HG03571 (cell line): ENCODE data around the gene INSL6.
"Not testable (repeated sequence)": the region's sequence is repeated elsewhere in the genome, so short reads cannot be mapped to it uniquely, and the experiment has no call there.

Experiments
- ATAC-seq: cut with Tn5 transposase; IDR thresholded peaks from one replicate; pipeline ENCODE4 v1.9.1; 2021; ENCODE audit not compliant: unreplicated experiment

Gene INSL6, protein sequence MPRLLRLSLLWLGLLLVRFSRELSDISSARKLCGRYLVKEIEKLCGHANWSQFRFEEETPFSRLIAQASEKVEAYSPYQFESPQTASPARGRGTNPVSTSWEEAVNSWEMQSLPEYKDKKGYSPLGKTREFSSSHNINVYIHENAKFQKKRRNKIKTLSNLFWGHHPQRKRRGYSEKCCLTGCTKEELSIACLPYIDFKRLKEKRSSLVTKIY

DNA sequence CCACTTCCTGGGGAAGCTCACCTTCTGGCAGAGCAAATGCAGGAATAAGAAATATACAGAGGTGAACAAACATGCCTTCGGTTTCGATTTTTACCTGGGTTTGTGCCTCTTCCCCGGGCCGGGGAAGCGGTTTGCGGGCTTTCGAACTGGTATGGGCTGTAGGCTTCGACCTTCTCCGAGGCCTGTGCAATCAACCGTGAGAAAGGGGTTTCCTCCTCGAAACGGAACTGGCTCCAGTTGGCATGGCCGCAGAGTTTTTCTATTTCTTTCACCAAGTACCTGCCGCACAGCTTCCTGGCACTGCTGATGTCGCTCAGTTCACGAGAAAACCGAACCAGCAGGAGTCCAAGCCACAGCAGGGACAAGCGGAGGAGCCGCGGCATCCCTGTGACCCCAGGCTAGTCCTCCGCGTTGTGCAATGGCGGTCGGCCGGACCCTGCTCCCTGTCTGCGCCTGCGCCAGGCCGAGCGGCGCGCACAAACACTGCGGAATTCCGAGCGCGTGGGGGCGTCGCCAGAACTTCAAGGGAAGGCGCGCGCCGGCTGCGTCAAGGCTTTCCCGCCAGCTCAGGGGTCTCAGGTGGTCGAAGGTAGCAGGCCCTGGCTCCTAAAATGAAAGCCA lies at the start of gene INSL6:
Gene INSL6 (minus strand): TSS at position 420 of the 621 bp plus-strand sequence. CDS start 37 bp downstream, at position 383.
- no peak for ATAC-seq

DNA sequence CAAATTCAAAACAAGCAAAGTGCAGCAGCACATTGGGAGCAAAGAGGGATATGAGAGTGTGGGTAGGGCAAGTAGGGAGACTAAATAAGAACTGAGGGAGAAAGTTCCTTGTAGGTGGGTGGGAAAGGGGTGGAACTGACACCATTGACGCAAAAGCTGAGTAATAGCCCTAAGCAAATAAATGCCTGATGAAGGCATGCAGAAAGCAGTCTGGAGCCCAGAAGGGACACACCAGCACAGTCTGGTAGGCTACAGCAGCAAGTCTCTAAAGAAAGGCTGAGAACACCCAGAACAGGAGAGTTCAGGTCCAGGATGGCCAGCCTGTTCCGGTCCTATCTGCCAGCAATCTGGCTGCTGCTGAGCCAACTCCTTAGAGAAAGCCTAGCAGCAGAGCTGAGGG lies 45.8 kb upstream of the INSL6 start, which contains the start of gene INSL4:
Gene INSL4 (plus strand): TSS at position 208 of the 400 bp plus-strand sequence. CDS start 105 bp downstream, at position 313.
- ATAC-seq: no peak

DNA sequence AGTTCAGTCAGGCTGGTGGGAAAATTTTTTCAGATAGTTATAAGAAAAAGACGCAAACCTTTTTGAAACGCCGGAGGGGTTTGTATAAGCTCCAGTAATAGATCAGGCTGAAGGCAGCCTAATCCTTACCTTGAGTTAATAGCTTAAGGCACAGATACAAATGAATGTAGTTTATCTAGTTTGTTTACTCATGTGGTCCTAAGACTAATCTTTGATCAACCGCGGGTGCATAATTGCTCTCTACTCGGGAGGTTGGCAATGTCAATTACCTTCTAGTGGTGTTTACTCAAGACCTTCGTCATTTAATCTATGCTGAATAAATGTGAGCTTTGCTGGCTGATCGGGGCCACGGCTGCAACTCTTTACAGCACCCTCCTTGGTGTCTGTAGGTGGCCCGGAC lies 45.1 kb upstream of the INSL6 start:
- ATAC-seq: no peak

DNA sequence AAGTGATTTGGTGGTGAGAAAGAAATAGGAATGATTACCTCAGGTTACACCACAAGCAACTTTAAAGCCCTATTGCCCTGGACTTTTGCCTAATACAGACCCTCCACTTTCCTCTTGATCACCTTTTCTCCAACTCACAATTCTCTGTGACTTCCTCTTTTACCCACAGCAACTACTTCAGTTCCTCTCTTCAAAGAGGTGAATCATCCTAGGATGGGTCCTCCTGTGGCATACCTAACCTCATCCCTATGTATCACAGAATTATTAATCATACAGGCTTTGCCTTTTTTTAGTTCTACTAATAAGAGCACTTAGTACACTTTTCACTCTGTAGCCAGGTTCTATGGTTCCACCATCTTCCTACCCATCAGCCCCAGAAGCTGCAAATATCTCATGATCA lies 19.6 kb upstream of the INSL6 start:
- no peak for ATAC-seq

DNA sequence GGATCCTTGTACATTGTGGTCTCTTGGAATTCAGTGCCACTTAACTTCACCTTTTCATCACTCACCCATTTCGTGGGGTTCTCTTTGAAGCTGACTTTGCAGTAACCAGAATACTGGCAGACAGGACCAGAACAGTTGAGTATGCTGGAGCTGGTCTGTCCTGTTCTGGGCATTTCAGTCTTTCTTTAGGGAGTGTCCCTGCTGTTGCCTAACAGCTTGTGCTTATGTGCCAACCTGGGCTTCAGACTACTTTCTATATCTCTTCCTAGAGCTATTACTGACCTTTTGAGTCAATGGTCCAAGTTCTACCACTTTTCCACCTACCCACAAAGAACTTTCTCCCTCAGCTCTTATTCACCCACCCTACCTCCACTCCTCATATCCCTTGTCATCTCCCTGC lies 10.0 kb upstream of the INSL6 start:
- no peak for ATAC-seq

DNA sequence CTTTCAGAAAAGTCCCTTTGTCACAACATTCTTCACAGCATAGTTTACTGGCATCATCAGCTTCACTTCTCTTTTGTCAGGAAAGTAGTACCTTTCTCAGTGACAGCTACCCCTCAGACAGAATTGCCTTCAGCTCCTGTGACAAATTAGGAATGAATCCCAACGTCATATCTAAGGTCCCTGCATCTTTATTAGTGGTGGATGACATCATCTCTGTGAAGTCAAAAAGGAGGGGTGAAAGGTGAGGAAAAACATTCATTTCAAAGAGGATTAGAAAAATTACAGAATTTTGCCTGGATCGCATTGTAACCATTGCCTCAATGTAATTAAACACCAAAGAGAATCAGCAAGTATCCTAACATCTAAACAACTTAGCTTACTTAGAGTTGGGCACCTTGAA lies 7.9 kb upstream of the INSL6 start:
- ATAC-seq: no peak

DNA sequence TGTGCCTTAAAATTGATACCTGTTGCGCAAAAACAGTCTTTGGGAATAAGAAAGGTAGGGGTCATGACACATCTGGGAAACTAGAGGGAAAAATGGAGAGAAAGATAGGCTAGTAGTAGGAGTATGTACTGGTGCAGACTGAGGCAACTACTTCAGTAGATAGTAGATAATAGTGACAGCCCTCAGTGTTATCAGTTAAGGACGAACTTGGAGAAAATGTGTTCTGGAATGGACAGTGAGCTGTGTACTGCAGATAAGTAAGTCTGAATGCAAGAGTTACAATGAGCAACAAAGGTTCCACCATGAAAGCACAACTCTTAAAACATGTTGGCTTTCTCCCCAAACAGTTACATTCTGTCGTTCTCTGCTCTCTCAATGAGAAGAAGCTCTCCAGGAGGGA lies 6.5 kb upstream of the INSL6 start:
- ATAC-seq: no peak

DNA sequence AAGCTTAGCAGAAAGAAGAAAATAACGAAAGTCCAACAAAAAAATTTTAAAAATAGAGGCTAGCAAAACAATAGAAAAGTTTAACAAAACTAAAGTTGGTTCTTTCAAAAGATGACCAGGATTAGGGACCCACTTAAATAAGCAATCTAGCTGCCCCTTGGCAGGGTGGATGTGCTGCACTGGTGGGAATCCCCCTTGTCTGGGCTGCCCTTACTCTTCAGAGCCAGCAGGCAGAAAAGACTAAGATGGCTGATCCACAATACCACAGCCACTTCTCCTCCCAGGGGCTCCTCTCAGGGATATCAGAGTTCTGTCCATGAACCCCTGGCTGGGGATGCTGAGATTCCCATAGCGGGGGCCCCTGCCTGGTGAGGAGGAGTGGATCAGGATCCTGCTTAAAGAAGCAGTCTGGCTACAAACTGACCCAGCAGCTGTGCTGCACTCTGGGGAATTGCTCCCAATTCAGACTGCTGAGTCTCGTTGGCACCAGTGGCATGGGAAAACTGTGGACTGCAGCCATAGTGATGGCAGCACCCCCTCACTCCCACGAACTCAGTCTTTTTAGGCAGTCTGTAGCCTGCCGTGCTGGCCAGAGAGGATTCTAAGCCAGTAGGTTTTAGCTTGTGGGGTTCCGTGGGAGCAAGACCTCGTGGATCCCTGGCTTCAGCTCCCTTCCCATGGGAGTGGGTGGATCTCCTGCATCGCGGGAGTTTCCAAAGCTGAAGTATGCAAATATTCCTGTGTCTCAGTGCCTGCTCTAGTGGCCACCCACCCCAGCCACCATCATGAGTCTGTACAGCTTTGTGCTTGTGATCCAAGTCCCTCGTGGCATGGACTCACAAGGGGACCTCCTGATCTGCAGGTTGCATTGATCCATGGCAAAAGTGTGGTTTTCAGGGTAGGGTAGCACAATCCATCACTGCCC lies 2.9 kb upstream of the INSL6 start:
- ATAC-seq: no peak

DNA sequence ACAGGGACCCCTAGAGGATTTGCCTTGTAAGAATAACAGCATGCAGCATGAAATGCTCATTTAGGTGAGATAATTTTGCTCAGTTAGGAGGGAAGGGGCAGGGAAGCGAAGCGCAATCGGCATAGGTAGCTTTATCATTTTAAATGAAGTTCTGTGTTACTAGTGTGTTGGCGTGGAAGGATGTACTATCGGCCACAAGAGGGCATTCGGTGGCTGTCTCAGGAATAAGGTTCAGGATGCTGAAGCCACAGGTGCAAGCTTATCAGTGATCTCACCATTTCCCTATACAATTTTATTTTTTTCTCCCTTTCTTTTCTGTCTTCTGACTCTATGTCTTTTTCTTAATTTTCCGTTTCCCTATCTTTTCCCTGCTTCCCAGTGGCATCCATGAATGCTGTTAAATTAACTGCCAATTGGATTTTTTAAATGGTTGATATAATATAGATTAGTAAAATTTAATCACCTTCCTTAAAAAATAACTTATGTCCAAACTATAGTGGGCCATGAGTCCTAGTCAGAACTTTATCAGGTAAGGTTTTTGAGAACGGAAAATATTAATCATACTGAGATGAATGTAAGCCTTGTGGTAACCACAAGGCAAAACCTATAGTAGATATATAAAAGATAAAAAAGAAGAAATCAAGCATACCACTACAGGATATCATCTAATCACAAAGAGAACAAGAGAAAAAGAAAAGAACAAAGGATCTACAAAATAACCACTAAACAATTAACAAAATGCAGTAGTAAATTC lies 1.2 kb upstream of the INSL6 start:
- no peak for ATAC-seq

DNA sequence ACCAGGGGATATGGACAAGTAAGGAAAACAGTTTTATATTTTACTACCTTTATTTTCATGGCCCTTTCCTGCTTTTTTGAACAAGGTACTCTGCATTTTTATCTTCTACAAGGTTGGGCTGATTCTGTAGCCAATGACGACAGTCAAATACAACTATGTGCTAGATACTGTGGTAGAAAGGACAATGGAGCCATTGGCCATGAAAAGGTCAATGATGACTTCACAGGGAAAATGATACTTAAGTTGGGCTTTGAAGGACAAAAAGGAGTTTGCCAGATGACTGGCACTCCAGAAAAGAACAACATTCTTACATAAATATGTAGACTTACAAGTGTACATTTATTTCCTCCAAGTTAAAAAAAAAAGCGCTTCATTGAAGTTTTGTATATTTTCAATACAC lies 663 bp downstream of the INSL6 start:
- ATAC-seq: no peak

DNA sequence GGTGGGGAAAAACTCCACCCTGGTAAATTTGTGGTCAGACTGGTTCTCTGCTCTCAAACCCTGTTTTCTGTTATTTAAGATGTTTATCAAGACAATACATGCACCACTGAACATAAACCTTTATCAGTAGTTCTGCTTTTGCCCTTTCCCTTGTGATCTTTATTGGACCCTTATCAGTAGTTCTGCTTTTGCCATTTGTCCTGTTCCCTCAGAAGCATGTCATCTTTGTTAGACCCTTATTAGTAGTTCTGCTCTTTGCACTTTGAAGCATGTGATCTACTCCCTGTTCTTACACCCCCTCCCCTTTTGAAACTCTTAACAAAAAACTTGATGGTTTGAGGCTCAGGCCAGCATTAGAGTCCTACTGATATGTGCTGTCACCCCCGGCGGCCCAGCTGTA lies 4.8 kb downstream of the INSL6 start:
- ATAC-seq: not testable (repeated sequence)

DNA sequence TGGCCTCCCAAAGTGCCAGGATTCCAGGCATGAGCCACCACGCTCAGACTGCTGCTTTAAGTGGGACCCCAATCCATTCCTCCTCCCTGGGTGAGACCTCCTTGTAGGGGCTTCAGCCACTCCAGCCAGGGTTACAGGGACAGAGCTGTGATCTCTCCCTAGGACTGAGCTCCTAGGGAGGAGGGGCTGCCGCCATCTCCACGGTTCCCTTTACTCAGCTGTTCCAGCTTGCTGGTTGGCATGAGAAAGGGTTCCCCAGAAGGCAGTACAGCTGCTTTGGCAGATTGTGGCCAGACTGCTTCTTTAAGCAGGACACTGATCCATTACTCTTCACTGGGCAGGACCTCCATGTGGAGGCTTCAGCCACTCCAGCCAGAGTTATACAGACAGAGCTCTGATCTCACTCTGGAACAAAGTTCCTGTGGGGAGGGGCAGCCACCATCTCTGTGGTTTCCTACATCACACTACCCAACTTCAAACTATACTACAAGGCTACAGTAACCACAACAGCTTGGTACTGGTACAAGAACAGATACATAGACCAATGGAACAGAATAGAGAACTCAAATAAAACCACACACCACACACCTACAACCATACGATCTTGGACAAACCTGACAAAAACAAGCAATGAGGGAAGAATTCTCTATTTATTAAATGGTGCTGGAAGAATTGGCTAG lies 7.2 kb downstream of the INSL6 start:
- ATAC-seq: no peak

DNA sequence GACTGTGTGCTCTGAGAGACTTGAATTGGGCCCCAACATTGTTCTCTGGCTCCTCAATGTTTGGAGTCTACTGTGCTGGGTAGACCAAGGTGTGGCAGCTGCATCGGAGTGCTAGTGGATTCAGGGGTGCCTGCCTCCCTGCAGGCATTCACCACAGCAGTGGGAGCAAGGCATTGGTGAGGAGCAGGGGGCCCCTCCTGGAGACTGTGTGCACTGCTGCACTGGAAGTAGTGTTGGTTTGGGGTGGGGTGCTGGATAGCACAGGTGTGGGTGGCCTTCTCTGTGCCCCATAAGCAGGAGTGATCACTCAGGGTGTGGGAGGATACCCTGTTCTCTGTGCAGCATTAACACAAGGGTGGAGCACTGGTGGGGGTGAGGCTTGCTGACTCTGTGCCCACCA lies 39.2 kb downstream of the INSL6 start:
- no peak for ATAC-seq

DNA sequence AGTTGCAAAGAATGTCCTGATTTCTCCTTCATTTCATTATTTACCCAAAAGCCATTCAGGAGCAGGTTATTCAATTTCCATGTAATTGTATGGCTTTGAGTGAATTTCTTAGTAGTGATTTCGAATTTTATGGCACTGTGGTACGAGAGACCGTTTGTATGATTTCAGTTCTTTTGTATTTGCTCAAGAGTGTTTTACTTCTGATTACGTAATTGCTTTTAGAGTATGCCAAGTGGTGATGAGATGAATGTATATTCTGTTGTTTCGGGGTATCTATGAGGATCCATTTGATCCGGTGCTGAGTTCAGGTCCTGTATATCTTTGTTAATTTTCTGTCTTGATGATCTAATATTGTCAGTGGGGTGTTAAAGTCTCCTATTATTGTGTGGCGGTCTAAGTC lies 41.2 kb downstream of the INSL6 start:
- ATAC-seq: no peak

DNA sequence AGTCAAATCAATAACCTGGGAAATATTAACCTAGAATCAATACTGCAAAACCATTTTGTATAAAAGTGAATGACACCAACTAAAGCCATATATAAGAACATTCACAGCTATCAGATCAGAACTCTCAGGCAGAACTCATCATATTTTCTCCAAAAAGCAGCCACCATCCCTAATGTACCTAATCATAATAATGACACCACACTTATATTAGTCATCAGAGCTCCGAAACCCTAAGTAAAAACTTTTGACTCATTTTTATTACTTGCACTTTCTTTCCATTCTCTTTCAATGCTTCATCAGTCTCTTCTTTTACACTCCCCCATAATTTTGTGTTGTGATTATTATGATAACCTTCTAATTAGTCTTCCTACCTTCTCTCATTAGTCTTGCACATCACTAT lies 45.3 kb downstream of the INSL6 start:
- ATAC-seq: no peak

DNA sequence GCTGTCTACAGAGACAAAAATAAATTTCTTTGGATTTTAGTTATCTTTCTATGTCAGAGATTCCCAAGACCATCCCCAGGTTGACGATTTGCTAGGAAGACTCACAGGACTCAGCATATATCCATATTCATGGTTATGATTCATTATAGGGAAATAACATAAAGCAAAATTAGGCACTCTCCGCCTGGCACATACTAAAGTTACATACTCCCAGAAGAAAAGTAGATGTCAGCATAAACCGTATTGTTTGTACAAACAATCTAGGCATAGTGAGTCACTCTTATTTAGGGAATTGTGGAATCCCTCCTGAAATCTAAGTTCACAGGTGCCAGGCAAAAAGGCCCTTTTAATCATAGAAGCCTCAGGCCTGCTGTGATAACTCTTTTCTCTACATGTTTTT lies 62.9 kb downstream of the INSL6 start:
- ATAC-seq: no peak

DNA sequence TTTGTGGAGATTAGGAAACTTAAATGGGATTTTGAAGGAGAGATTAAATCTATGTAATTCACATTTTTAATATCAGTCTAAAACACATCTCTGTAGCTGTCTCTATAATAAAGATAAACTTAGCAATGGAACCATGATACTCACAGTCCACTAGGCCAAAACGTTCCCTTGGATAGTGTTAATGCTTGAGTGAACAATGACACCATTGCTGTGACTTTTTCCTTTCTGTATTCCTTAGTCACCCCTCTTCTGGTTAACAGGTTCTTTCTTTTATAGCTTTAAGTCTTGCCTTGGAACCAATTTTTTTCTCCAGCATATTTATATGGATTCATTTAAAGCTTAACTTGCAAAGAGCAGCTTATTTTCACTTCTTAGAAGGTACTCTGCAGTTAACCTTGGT lies 63.3 kb downstream of the INSL6 start:
- ATAC-seq: no peak

DNA sequence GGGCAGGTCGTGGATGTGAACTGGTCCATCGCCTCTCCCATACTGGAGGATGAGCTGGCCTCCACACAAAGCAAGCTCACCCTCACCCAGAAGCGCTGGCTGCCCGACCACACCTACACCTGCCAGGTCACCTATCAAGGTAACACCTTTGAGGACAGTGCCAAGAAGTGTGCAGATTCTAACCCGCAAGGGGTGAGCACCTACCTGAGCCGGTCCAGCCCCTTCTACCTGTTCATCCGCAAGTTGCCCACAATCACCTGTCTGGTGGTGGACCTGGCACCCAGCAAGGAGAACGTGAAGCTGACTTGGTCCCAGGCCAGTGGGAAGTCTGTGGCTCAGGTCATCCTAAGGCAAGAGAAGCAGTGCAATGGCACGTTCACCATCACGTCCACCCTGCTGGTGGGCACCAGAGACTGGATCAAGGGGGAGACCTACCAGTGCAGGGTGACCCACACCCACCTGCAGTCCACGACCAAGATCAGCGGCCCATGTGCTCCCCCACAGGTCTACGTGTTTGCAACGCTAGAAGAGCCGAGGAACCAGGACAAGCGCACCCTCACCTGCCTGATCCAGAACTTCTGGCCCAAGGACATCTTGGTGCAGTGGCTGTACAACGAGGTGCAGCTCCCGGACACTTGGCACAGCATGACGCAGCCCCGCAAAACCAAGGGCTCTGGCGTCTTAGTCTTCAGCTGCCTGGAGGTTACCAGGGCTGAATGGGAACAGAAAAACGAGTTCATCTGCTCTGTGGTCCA lies 71.3 kb downstream of the INSL6 start:
- ATAC-seq: no peak
